ENCODE results near the gene ELOVL2.

ELOVL2 gene

DNA sequence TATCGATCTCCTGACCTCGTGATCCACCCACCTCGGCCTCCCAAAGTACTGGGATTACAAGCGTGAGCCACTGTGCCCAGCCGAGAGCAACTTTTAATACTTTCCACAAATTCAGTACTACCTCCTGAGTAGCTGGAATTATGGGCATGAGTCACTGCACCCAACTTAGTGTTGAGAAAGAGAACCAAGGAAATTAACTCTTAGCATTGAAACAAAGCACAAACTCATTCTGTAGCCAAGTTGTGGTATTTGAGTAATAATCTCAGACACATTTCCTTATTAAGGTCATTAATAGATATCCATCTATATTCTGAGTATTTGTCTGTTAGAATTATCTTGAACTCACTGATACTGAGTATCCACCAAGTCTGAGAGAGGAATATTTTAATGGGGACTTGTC lies 14.3 kb upstream of the ELOVL2 start:
- no peak for DNase-seq (ENCODE audit: low read depth in 3 of 3)

- DNase-seq (ENCODE audit: low read depth in 3 of 3), result no peak
Measured at GRCh38 chr6:11056871-11057270, 12.8 kb upstream of the ELOVL2 start.

- DNase-seq (ENCODE audit: low read depth in 3 of 3), result no peak
Measured at GRCh38 chr6:11055127-11055627, 11.1 kb upstream of the ELOVL2 start.

DNA sequence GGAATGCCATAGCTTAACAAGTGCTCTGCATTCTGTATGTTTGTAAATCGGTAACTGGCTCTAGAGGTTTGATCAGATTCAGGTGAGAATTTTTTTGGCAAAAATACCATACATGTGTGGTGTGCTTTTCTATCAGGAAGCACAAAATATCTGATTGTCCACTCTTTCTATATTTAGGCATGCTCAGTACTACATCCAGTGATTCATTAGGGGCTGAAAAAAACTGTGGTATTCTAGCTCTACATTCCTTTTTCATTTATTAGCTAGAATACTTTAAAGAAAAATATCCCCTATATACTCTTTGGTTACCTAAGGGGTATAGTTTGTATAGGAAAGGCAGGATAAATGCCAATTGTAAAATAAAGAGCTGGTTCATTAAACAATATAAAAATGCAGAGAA lies 10.6 kb upstream of the ELOVL2 start:
- no peak for DNase-seq (ENCODE audit: low read depth in 3 of 3)

DNA sequence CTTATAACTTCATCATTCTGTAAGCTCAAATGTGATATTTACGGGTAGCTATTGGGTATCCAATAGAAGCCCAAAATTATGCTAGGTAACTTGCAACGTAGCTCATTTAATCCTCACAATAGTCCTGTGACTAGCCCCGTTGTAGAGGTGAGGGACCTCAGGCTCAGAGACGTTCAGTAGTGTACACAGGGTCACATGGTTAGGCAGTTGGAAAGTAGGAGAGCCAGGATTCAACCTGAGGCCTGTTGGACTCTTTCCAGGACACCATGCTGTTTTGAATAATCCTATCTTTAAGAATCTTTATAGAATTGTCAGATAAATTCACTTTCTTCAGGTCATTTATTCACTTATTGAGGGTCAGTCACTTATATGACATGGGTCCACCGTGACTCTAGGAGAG lies 9.2 kb upstream of the ELOVL2 start:
- DNase-seq (ENCODE audit: low read depth in 3 of 3), result no peak

DNA sequence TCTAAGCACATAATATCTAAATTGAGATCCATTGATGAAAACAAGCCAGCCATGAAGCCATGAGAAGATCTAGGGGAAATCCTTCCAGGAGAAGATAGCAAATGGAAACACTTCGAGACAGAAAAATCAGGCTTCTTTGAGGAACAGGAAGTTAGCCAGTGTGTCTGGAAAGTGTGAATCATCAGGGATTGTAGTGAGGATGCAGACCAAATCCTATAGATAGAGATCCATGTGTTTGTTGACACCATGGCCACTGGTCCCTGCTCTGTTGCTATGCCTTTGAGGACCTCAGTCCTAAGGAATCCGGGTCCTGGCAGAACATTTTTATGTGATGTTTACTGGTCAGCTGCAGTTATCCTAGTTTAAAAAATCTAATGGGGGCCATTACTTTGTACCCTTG lies 6.6 kb upstream of the ELOVL2 start:
- DNase-seq (ENCODE audit: low read depth in 3 of 3), result no peak

DNA sequence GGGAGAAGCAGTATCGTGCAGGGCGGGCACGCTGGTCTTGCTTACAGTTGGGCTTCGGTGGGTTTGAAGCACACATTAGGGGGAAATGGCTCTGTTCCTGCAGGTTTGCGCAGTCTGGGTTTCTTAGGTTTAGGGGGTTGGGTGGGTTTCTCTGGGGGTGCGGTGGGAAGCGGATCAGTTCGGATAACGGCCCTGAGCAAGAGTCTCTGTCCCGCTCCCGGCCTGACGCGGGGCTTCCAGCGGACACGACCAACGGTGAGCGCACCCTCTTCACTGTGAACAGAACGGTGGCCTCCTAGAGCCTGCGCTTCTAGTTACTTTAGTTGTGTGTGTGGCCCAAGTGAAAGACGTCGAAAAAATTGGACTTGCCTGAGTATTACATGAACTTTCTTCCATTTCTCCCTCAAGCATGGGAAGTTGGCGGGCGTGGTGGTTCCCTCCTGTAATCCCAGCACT lies 635 bp upstream of the ELOVL2 start:
- no peak for DNase-seq (ENCODE audit: low read depth in 3 of 3)

DNA sequence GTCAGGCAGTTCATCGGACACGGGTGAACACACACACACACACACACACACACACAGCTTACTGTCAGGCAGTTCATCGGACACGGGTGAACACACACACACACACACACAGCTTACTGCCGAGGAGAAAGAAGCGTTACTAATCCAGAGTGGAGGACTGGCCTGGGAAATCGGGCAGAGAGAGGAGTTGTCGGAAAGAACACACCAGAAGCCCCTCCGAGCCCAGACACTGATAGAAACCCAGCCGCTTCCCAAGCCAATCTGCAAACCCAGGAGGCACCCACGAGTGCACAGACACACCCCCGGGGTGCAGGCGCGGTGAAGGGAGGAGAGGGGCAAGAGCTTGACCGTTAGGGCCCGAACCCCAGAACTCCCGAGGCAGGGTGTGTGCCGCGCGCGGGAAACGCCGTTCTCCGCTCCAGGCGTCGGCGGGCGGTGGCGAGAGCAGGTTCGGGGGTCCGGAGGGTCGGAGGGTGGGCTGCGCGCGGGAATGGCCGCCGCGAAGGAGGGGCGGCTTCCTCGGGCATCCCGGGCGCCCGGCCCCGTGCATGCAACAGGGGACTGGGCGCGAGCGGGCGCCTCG lies 636 bp downstream of the ELOVL2 start:
- no peak for DNase-seq (ENCODE audit: low read depth in 3 of 3)

- no peak for DNase-seq (ENCODE audit: low read depth in 3 of 3)
Measured at GRCh38 chr6:11042750-11043377, 1.2 kb downstream of the ELOVL2 start.

DNA sequence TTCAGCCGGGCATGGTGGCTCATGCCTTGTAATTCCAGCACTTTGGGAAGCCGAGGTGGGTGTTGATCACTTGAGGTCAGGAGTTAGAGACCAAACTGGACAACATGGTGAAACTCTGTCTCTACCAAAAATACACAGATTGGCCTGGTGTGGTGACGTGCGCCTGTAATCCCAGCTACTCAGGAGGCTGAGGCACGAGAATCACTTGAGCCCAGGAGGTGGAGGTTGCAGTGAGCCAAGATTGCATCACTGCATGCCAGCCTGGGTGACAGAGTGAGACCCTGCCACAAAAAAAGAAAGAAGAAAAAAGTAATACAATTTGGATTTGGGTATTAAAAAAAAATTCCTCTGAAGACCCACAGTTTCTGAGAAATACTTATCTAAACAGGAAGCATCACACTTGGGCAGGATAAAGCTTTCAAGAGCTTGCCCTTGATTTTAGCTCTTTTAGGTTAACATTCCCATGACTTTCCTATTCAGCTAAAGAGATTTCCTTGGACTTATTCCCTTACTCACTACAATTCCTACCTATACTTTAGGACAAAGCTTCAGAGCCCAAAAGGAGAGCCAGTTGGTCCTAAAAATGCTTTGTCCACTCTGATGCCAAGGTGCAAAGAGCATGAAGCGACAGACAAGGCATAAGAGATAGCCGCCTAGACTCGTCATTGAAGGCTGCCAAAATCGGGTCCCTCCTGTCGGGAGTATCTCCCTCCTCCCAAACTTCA lies 1.9 kb downstream of the ELOVL2 start:
- DNase-seq (ENCODE audit: low read depth in 3 of 3), result no peak

- no peak for DNase-seq (ENCODE audit: low read depth in 3 of 3)
Measured at GRCh38 chr6:11040134-11040533, 4.0 kb downstream of the ELOVL2 start.

GRCh38 chr6:11039040-11039439 lies 5.1 kb downstream of the ELOVL2 start:
- DNase-seq (ENCODE audit: low read depth in 3 of 3), result no peak

DNA sequence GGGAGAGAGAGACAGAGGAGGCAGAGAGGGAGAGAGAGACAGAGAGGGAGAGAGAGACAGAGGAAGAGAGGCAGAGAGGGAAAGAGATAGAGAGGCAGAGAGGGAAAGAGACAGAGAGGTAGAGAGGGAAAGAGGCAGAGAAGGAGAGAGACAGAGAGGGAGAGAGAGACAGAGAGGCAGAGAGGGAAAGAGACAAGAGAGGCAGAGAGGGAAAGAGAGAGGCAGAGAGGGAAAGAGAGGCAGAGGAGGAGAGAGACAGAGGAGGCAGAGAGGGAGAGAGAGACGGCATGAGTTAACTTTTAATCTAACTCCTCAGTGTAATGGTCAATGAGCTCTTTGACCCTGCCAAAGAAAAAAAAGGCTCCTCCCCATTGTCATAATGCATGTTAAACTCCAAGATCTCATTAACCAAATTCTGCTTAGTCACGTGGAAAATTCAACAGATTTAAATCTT lies 7.1 kb downstream of the ELOVL2 start:
- DNase-seq (ENCODE audit: low read depth in 3 of 3), result no peak

DNA sequence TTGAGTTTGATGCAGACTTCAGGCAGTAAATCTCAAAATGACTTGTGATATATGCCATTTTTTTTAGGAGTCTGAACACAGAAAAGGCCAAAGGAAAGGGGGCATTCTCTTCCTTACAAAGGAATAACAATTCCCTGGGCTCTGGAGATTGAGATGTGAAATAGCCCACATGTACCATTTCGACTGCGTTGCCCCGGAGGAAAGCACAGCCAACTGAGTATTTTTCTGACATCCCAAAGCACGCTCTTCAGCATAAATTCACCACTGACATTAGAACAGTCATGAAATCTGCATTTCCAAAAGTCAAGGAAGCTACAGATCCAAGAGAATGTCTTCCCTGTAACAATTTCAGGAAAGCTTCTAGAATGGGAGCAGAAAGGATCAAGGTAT lies 7.8 kb downstream of the ELOVL2 start:
- no peak for DNase-seq (ENCODE audit: low read depth in 3 of 3)

- DNase-seq (ENCODE audit: low read depth in 3 of 3), result no peak
Measured at GRCh38 chr6:11035616-11036350, 8.3 kb downstream of the ELOVL2 start.

GRCh38 chr6:11033825-11034224 lies 10.3 kb downstream of the ELOVL2 start:
- no peak for DNase-seq (ENCODE audit: low read depth in 3 of 3)

DNA sequence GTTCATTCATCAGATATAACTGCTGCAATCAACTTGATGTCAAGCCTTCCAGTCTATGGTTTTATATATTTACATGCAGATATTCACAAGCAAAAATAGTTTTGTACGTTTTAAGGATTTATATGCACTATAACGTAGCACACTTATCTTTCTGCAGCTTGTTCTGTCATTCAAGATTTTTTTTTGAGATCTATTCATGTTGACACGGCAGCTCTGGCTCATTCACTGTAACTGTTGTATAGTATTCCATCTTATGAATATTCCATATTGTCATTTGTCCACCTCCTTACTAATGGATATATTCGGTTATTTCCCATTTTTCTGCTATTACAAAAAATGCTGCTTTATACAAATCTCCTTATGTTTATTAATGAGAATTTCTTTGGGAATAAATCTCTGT lies 13.2 kb downstream of the ELOVL2 start:
- no peak for DNase-seq (ENCODE audit: low read depth in 3 of 3)

GRCh38 chr6:11028959-11029358 lies 15.1 kb downstream of the ELOVL2 start:
- DNase-seq (ENCODE audit: low read depth in 3 of 3), result no peak

- no peak for DNase-seq (ENCODE audit: low read depth in 3 of 3)
Measured at GRCh38 chr6:11027565-11028110, 16.5 kb downstream of the ELOVL2 start.

- DNase-seq (ENCODE audit: low read depth in 3 of 3), result no peak
Measured at GRCh38 chr6:11025921-11026635, 18.0 kb downstream of the ELOVL2 start.

DNA sequence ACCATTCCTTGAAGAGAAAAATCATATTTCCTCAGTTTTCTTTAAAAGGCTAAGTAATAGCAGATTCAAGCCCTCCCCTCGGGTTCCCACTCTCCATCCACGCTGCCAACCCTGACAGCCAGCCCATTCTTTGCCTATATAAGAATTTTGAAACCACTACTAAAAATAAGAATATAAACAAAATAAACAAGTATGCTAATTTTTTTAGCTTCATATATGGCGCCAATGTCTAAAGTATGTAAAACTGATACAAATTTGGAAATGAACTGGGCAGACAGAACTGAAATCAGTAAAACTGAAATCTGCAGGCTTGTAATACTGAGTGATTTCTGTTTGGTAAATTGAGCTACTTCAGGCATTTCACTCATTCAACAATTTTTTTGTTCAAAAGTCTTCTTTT lies 19.0 kb downstream of the ELOVL2 start:
- no peak for DNase-seq (ENCODE audit: low read depth in 3 of 3)
